Measurements from ENCODE around the gene NDUFS2.

The NDUFS2 gene

DNA sequence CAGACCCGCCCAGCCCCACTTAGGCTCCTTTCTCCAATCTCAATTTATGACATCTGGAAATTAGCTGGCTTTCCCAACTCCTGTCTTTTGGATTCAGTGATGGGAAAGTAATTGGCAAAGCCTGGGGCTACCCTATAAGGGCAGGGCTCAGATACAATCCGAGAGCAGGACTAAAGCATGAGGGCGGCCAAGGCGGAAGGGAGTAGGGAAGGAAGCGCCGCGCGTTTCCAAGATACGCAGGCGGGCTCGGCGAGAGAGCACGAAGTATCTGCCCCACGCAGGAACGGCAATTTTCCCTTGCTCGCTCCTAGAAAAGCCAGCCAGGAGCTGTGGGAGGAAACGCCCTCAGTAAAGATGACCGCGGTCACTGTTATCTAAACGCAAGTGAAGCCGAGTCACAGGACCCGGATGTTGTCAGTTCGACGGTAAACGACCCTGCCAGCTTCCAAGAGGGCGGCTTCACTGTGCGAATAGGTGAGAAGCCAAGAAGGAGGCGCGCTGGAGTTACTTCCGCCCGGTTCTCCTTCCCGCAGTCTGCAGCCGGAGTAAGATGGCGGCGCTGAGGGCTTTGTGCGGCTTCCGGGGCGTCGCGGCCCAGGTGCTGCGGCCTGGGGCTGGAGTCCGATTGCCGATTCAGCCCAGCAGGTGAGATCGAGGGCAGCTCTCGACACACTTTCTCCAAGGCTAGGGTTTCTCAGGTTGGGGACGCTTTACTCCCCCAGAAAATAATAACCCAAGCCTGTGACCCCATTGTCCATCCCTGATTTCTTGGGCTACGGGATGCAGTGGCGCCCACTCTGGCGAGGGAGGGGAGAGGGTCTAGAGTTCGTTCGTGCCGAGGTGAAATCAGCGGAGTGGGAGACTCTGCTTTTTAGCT, at the start of gene NDUFS2:
TSS of gene NDUFS2 (plus strand) at position 532 of the 877 bp plus-strand sequence. CDS start at position 551, 19 bp downstream.
- DNase-seq, result peak; percentile 97

GRCh38 chr1:161153176-161153575, 49.0 kb upstream of the NDUFS2 start:
- no peak for DNase-seq

DNA sequence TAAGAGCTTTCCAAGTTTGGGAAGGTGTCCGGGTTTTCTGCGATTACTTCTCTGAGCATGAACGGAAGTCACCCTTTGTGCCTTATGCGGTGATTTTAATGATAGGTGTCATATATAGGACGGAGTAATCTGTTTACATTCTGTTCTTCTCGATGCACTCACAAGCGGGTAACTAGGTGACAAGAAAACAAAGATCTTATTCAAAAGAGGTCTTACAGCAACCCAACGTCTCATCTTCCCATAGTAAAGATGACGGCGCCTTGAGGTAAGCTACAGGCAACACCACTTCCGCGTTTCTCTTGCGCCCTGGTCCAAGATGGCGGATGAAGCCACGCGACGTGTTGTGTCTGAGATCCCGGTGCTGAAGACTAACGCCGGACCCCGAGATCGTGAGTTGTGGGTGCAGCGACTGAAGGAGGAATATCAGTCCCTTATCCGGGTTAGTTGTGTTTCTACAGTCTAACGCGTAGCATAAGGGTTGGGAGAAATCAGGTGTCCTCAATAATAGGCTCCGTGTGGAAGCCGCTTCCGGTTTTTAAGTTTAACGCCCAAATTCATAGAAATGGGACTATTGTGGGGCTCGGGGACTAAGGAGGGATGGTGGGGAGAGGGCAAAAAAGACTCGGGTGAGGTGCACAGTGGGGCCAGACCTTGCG, 48.4 kb upstream of the NDUFS2 start, which contains the start of gene UFC1:
TSS of gene UFC1 (plus strand) at position 297 of the 656 bp plus-strand sequence. CDS start at position 317, 20 bp downstream.
- peak; percentile 86 for DNase-seq

DNA sequence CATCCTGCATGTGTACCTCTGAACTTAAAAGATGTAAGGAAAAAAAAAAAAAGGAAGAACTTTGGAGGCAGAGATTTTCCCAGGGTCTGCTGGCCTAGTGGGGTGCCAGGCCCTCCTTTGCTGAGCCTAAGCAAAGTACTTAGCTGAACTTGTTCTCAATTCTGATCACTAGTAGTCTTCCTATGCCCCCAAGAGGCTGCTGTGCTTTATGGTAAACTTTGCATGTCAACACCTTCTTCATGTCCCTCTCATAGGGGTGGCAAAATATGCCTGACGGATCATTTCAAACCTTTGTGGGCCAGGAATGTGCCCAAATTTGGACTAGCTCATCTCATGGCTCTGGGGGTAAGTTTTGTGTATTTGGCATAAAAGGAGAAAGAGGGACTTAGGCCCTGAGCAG, 44.3 kb upstream of the NDUFS2 start:
- no peak for DNase-seq

- no peak for DNase-seq
Measured at GRCh38 chr1:161158316-161159010, 43.7 kb upstream of the NDUFS2 start.

GRCh38 chr1:161159087-161159912, 42.9 kb upstream of the NDUFS2 start, which contains the start of gene USP21:
Gene USP21 (plus strand): TSS chr1:161159500. CDS start chr1:161160641, 1,141 bp downstream.
- DNase-seq, result peak; percentile 94

DNA sequence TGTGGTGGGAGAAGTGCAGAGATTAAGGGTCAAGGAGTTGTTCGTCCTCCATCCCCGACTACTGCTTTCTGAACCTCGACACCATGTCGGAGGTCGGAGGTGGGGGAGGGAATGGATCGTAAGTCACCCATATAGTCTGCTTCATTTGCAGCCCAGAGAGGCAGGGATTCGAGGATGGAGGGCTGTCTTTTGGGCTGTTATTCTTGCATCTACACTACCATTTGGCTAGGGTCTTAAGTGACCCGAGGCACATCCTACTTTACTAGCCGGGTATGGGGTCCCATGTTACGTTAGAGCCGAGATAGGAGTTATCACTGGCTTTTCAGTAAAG, 42.3 kb upstream of the NDUFS2 start:
- DNase-seq, result no peak

- no peak for DNase-seq
Measured at GRCh38 chr1:161160671-161161145, 41.5 kb upstream of the NDUFS2 start.

GRCh38 chr1:161161652-161162051, 40.5 kb upstream of the NDUFS2 start:
- no peak for DNase-seq

GRCh38 chr1:161162052-161162451, 40.1 kb upstream of the NDUFS2 start:
- DNase-seq, result no peak

DNA sequence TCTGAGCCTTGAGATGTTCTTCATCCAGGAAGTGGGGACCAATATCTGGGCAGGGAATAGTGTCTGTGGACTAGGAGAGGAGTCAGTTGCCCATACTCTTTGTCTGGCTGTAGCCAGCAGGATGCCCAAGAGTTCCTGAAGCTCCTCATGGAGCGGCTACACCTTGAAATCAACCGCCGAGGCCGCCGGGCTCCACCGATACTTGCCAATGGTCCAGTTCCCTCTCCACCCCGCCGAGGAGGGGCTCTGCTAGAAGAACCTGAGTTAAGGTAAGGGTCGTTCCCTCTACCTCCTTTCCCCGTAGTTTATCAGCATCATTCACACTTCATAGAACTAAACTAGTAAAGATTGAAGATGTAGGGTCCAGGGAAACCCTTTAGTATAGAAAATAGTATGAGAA, 39.4 kb upstream of the NDUFS2 start:
- DNase-seq, result no peak

- DNase-seq, result no peak
Measured at GRCh38 chr1:161163793-161164192, 38.4 kb upstream of the NDUFS2 start.

GRCh38 chr1:161164901-161165610, 37.1 kb upstream of the NDUFS2 start:
- DNase-seq, result no peak

- DNase-seq, result peak; percentile 95
Measured at GRCh38 chr1:161165742-161166668, 36.2 kb upstream of the NDUFS2 start, which contains the start of gene PPOX. Gene PPOX (plus strand): TSS chr1:161166426. CDS start chr1:161166848, 422 bp downstream.

- no peak for DNase-seq
Measured at GRCh38 chr1:161166669-161167548, 35.3 kb upstream of the NDUFS2 start.

DNA sequence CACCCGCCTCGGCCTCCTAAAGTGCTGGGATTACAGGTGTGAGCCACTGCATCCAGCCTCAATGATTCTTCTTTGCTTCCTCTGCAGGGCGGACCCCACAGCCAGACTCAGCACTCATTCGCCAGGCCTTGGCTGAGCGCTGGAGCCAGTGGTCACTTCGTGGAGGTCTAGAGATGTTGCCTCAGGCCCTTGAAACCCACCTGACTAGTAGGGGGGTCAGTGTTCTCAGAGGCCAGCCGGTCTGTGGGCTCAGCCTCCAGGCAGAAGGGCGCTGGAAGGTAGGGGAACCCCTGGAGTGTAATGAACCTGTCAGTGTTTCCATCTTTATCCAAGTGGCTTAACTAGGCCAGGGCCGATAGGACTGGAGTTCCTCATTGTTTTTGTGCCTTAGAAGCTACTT, 33.3 kb upstream of the NDUFS2 start:
- no peak for DNase-seq

GRCh38 chr1:161171191-161171590, 31.0 kb upstream of the NDUFS2 start:
- no peak for DNase-seq

DNA sequence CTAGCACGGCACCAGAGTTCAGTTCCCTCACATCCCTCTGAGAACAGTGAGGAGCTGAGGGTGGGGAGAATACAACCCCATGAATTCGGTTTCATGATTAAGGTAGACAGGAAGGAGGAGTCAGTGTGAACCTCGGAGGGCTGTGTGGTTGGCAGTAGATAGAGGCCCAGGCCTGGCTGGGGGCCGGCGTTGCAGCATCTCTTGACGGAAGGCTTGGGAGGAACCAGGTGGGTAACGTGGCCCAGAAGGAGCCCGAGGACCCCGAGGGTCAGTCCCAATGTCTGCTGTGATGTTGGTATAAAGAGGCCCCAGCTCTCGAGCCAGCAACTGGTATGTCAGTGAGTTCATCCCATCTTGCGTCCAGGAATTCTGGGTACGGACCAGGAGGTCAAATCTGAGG, 30.5 kb upstream of the NDUFS2 start:
- DNase-seq, result no peak

DNA sequence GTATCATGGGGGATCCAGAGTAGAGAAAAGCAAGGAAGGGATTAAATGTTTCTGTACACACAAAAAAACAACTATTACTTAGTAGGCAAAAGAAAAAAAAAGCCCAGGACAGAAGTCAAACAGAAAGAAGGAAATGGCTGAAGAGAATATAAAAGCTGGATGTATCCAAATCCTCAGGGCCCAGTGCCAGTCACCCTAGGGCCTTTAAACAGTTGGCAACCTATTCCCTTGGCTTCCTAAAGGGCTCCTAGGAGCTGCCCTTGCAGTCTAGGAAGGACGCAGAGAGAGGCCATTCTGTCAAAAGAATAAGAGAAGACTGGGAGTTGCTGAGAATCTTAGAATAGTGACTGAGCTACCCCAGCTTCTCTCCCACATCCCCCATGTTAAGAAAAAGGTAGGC, 29.8 kb upstream of the NDUFS2 start:
- DNase-seq, result no peak

All from activated CD4-positive, alpha-beta T cell treated with anti-CD3 and anti-CD28 coated beads for 48 hours (primary cell).